ENCODE data around the gene POLR3G.

Gene POLR3G

GRCh38 chr5:90553711-90554110 lies 79.0 kb downstream of the POLR3G start:
- DNase-seq = no peak

GRCh38 chr5:90554358-90555006 lies 79.8 kb downstream of the POLR3G start:
- DNase-seq = no peak

GRCh38 chr5:90555666-90556065 lies 81.0 kb downstream of the POLR3G start:
- no peak for DNase-seq

- DNase-seq = no peak
Observed at GRCh38 chr5:90557391-90557790, 82.7 kb downstream of the POLR3G start.

- DNase-seq = peak; percentile 3
Observed at GRCh38 chr5:90557871-90558270, 83.2 kb downstream of the POLR3G start.

- DNase-seq = peak; percentile 96
Observed at GRCh38 chr5:90558344-90559192, 83.9 kb downstream of the POLR3G start, which contains the start of gene ADGRV1. Gene ADGRV1 (plus strand): TSS chr5:90558797. CDS start chr5:90558896, 99 bp downstream.

GRCh38 chr5:90560771-90561170 lies 86.1 kb downstream of the POLR3G start:
- DNase-seq = no peak

- DNase-seq = no peak
Observed at GRCh38 chr5:90561766-90562165, 87.1 kb downstream of the POLR3G start.

GRCh38 chr5:90562341-90562740 lies 87.7 kb downstream of the POLR3G start:
- DNase-seq = peak; percentile 68

GRCh38 chr5:90563108-90563507 lies 88.4 kb downstream of the POLR3G start:
- no peak for DNase-seq

Measured in NCI-H345 (cell line).